Measurements from ENCODE around the gene SETD1B.

Gene SETD1B

DNA sequence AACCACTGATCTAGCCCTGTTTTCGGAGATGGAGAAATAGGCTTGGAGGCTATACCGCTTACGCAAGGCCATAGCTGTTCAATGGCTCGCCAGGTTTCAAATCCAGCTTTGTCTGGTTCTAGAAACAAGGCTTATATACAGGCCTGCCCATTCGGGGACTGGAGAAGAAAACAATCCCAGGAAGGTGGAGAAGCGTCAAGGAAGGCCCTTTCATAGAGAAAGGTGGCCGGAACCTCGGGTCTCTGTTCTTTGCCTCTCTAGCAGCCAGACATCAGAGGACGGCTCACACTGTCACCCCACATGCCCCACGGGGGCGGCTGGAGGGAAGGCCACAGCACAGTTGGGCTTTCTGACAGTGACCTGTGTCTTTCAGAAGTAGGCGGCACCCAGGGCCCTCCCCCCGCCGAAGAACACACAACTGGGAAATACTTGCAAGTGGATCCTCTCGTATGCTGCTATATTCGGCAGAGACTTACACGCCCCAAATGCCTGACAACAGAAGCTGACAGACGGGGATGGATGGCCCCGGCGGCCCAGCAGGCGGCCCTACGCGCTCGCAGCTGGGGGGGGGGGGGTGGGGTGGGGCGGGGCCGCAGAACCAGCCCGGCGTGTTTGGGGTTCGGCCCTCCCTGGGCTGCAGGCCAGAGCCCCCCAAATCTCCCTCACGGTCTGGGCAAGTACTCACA is 4.5 kb upstream of the SETD1B start:
- peak; percentile 81 for DNase-seq (ENCODE audit: low spot score)
- TF ChIP-seq, protein P1, sequence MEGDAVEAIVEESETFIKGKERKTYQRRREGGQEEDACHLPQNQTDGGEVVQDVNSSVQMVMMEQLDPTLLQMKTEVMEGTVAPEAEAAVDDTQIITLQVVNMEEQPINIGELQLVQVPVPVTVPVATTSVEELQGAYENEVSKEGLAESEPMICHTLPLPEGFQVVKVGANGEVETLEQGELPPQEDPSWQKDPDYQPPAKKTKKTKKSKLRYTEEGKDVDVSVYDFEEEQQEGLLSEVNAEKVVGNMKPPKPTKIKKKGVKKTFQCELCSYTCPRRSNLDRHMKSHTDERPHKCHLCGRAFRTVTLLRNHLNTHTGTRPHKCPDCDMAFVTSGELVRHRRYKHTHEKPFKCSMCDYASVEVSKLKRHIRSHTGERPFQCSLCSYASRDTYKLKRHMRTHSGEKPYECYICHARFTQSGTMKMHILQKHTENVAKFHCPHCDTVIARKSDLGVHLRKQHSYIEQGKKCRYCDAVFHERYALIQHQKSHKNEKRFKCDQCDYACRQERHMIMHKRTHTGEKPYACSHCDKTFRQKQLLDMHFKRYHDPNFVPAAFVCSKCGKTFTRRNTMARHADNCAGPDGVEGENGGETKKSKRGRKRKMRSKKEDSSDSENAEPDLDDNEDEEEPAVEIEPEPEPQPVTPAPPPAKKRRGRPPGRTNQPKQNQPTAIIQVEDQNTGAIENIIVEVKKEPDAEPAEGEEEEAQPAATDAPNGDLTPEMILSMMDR (IDR thresholded peaks at IDR 0.05; ENCODE audit: extremely low read depth, missing control alignments) = no peak

DNA sequence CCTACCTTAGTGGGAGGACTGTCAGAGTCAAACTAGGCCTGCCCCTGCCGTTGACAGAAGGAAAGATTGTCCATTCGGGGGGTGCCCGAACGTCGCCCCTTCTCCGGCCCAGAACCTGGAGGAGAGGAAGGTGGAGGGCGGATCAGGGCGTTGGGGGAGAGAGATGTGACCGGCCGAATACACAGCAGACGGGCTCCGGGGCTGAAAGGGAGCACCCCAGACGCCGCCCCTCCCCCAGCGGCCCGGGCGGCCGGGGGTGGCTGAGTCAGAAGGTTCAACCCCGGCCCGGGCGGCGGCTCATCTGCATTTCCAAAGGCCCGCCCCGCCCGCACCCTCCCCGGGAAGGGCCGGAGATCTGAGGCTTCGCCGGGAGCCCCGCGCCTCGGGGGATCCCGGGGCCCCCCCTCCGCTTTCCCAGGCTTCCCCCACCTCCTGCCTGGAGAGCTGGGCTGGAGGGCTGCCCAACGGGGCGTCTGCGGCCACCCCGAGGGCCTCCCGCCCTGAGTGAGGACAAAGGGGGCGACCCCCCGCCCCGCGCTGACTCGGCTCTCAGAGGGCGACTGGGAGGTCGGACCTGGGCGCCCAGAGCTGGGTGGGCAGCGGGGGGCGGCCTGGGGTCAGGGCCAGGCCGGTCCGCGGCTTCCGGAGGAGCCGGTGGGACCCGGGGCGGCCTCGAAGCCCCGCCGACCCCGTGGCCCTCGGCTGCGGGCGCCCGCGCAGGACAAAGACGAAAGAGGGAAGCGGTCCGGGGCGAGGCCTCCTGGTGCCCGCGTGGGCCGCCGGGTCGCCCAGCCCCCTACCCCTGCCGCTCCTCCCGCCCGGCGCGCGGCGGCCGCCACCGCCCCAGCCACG is 3.7 kb upstream of the SETD1B start:
- TF ChIP-seq, protein P1 (IDR thresholded peaks at IDR 0.05; ENCODE audit: extremely low read depth, missing control alignments) = no peak
- DNase-seq (ENCODE audit: low spot score) = peak; percentile 91

DNA sequence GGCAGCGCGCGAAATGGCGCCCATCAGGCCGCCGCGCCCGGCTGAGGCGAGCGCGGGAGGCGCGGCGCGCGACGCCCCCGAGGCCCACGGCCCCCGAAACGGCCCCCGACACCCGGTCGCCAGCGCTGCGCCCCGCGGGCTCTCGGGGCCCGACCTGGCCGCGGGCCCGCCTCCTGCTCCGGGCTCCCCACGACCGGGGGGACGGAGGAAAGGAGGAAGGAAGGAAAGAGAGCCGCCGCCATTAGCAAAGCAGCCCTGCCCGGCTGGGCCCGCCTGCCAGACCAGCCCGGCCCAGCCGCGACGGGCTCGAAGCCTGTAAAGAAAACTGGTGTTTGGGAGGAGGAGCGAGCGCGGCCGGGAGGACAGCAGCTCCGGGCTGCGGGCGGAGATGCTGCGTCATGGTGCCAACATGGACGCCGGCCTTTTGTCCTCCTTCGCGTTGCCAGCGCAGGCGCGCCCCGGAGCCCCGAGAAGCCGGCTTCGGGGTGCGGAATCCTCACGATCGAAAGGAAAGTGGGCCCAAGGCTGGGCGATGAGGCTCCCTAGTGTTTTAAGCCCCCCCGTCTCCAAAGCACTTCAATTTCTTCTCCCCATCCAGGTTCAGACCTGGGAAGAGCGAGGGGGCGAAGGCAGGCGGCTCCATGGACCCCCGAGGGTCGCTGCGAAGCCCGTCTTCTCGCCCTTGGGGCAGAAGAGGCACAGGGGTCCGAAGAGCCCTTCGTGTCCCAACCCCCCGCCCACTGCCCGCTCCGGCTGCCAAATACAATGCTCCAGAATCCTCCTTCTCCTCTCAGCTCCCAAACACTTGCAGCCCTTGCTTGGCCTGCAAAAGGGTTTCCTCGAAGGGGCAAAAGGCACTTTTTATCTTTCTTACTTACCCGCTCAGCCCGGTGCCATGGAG is 2.9 kb upstream of the SETD1B start:
- peak; percentile 68 for DNase-seq (ENCODE audit: low spot score)
- TF ChIP-seq, protein P1 (IDR thresholded peaks at IDR 0.05; ENCODE audit: extremely low read depth, missing control alignments) = no peak

DNA sequence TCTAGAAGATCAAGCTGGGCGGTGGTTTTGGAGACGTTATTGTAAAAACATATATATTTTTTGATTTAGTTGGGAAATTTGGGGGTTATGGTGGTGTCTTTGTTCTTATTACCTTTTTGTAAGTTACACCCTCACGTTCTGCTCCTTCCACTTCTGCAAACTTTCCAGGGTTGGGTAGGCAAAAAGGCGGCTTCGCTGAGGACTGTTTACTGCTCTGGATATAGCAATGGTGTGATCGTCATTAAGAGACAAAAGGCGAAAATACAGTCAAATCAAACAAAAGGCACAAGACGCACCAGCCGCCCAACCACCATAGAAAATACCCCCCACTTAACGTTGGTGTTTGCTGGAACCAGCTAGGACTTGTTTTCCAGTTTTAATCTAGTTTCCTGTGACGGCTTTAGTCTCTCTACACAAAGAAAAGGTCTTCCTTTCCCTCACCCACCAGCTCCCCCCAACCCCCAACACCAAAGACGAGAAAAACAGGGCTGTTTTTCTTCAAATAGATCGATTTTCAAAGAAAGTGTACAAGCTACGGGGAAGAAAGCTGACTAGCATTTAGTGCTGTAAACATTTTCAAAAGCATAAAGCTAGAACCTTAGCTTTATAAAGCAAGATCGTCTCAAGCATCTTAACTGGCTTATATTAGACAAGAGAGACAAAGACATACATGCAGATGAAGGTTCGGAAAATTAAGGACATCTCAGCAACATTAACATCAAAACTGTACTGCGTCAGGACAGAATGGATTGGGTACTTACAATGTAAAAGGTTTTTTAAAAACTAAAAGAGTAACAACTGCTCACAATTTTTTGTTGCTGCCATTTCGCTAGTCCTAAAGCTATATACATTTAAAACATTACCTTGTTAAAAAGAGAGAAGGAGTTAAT is 2.0 kb upstream of the SETD1B start:
- TF ChIP-seq, protein P1 (IDR thresholded peaks at IDR 0.05; ENCODE audit: extremely low read depth, missing control alignments) = no peak
- DNase-seq (ENCODE audit: low spot score) = no peak

DNA sequence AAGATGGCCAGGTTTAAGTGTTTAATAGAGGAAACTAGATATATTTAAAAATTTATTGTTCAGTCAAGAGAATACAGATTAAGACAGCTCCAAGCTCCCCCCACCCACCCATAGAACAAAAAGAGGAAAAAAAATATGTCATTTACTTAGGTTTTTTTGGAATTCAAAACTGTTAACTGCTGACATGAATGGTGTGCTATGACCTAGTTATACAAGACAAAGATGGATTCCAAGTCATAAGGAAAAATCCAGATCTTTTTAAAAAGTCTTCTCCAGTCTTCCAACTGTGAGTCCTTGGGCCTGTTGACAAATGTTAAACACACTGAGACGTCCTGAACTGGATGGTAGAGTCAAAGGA is 1.3 kb upstream of the SETD1B start:
- no peak for DNase-seq (ENCODE audit: low spot score)
- TF ChIP-seq, protein P1 (IDR thresholded peaks at IDR 0.05; ENCODE audit: extremely low read depth, missing control alignments) = no peak

DNA sequence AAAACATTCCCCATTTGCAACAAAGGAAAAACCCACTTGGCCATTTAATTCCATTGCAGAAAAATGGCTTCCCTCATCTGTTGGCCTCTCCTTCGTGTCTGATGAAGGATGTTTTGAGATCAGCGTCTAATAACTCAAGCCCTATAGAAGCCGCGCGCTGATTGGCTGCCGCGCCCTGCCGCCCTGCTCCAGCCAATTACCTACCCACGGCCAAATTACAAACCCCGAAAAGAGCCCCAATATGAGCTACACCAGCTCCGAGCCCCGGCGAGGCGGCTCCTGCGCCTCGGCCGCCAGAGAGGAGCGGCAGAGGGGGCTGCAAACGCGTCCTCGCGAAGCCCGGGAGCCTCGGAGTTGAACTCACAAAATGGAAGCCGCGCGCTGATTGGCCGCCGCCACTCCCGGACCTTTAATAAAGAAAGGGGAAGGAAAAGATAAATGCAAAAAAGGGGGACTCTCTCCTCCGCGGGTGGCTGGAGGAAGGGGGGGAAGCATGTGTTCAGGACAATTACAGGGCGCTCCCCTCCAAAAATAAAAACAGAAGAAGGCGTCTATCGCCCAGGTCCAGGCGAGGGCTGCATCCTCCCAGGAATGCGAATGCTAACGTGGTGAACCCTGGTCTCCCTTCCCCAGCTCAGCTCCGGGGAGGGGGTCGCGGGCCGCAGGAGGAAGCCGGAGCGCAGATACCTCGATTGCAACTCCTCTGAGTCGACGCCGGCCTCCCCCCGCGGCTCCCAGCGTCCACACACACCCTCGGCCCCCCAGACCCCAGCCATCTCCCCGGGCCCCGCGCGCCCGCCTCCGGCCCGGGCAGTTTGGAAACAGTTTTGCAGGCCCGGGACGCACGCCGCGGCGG is 738 bp upstream of the SETD1B start:
- TF ChIP-seq, protein P1 (IDR thresholded peaks at IDR 0.05; ENCODE audit: extremely low read depth, missing control alignments) = no peak
- peak; percentile 95 for DNase-seq (ENCODE audit: low spot score)
